ENCODE results near the gene DPPA2. TPM values are rescaled to one million over a fixed set of nuclear protein-coding genes. Genes with fewer than 3 reads are reported as not detected.

The DPPA2 gene
- total RNA-seq, 1 donor from 2014 or later = 1.8 TPM

GRCh38 chr3:109328202-109328601 lies 11.9 kb upstream of the DPPA2 start:
- no peak for TF ChIP-seq EZH2 (IDR thresholded peaks at IDR 0.05)
- TF ChIP-seq CTCF (IDR thresholded peaks at IDR 0.05) = no peak
- no peak for TF ChIP-seq EZH2phosphoT487 (IDR thresholded peaks at IDR 0.05)
- H3K36me3 Mint-ChIP-seq = peaks cover 33% of the 10 kb centered on the region

GRCh38 chr3:109325657-109326056 lies 9.3 kb upstream of the DPPA2 start:
- Mint-ChIP-seq H3K27me3 (ENCODE audit: insufficient read depth, low read depth) (no peaks in the 10 kb centered on the region), H3K4me1 (no peaks in the 10 kb centered on the region), H3K9me3 (no peaks in the 10 kb centered on the region), H3K27ac (no peak overlapping the region), H3K4me3 (no peak overlapping the region), H3K36me3 (peaks cover 31% of the 10 kb centered on the region)
- no peaks in the 10 kb centered on the region for H3K27me3 ChIP-seq
- H3K4me1 ChIP-seq = no peaks in the 10 kb centered on the region
- H3K9me3 ChIP-seq (ENCODE audit: low read depth) = no peaks in the 10 kb centered on the region
- no peak overlapping the region for H3K9ac ChIP-seq
- H3F3A ChIP-seq (ENCODE audit: low read depth) = peaks cover 31% of the 10 kb centered on the region
- no peak overlapping the region for H2AFZ ChIP-seq (replicated peaks)
- H3K27ac ChIP-seq = peak overlapping the region; percentile 63
- peaks cover 43% of the 10 kb centered on the region for H4K20me1 ChIP-seq (ENCODE audit: low read depth)
- TF ChIP-seq EZH2phosphoT487 (IDR thresholded peaks at IDR 0.05) = no peak
- no peak for TF ChIP-seq CTCF (IDR thresholded peaks at IDR 0.05)
- no peak for TF ChIP-seq EZH2 (IDR thresholded peaks at IDR 0.05)
- H3K4me2 ChIP-seq = no peak overlapping the region
- H3K36me3 ChIP-seq = peaks cover 7% of the 10 kb centered on the region
- H3K4me3 ChIP-seq = no peak overlapping the region
- H3K79me2 ChIP-seq (ENCODE audit: low read depth) = peaks cover 17% of the 10 kb centered on the region
- DNase-seq (ENCODE audit: low spot score) = no peak

More at GRCh38 chr3:109328202-109328601, 11.9 kb upstream of the DPPA2 start:
- peaks cover 6% of the 10 kb centered on the region for H3K4me1 Mint-ChIP-seq
- no peak for DNase-seq (ENCODE audit: low spot score)
- Histone ChIP-seq H3K9me3 (ENCODE audit: low read depth) (no peaks in the 10 kb centered on the region), H3K9ac (no peak overlapping the region), H3K4me1 (peaks cover 4% of the 10 kb centered on the region), H3K4me3 (no peak overlapping the region), H3K79me2 (ENCODE audit: low read depth) (peaks cover 43% of the 10 kb centered on the region), H3K27me3 (no peaks in the 10 kb centered on the region), H3K27ac (no peak overlapping the region), H3F3A (ENCODE audit: low read depth) (peaks cover 35% of the 10 kb centered on the region), H3K4me2 (no peak overlapping the region), H4K20me1 (ENCODE audit: low read depth) (peaks cover 66% of the 10 kb centered on the region), H3K36me3 (peaks cover 7% of the 10 kb centered on the region), H2AFZ (replicated peaks) (no peak overlapping the region)
- H3K27me3 Mint-ChIP-seq (ENCODE audit: insufficient read depth, low read depth) = no peaks in the 10 kb centered on the region
- no peak overlapping the region for H3K4me3 Mint-ChIP-seq
- no peaks in the 10 kb centered on the region for H3K9me3 Mint-ChIP-seq
- no peak overlapping the region for H3K27ac Mint-ChIP-seq

- H3K9ac ChIP-seq = no peak overlapping the region
- H3K79me2 ChIP-seq (ENCODE audit: low read depth) = peaks cover 12% of the 10 kb centered on the region
- no peaks in the 10 kb centered on the region for H3K9me3 ChIP-seq (ENCODE audit: low read depth)
- H3K4me3 Mint-ChIP-seq = no peak overlapping the region
- no peak overlapping the region for H3K4me2 ChIP-seq
- H3F3A ChIP-seq (ENCODE audit: low read depth) = peaks cover 27% of the 10 kb centered on the region
- no peak for DNase-seq (ENCODE audit: low spot score)
- no peaks in the 10 kb centered on the region for H3K9me3 Mint-ChIP-seq
- H3K27ac Mint-ChIP-seq = no peak overlapping the region
- no peaks in the 10 kb centered on the region for H3K4me1 ChIP-seq
- no peak overlapping the region for H2AFZ ChIP-seq (replicated peaks)
- peaks cover 38% of the 10 kb centered on the region for H4K20me1 ChIP-seq (ENCODE audit: low read depth)
- no peaks in the 10 kb centered on the region for H3K27me3 ChIP-seq
- H3K27me3 Mint-ChIP-seq (ENCODE audit: insufficient read depth, low read depth) = no peaks in the 10 kb centered on the region
- H3K4me1 Mint-ChIP-seq = no peaks in the 10 kb centered on the region
- TF ChIP-seq EZH2 (IDR thresholded peaks at IDR 0.05) = no peak
- no peak for TF ChIP-seq CTCF (IDR thresholded peaks at IDR 0.05)
- no peak for TF ChIP-seq EZH2phosphoT487 (IDR thresholded peaks at IDR 0.05)
- H3K27ac ChIP-seq = no peak overlapping the region
- H3K4me3 ChIP-seq = no peak overlapping the region
- H3K36me3 ChIP-seq = peaks cover 7% of the 10 kb centered on the region
- peaks cover 31% of the 10 kb centered on the region for H3K36me3 Mint-ChIP-seq
These were observed 8.8 kb upstream of the DPPA2 start for GRCh38 chr3:109325109-109325508.
